ENCODE data around the gene SMIM45.

SMIM45 gene

GRCh38 chr22:41976070-41976901, 24.3 kb downstream of the SMIM45 start:
- H3K36me3 Mint-ChIP-seq = no peaks in the 10 kb centered on the region
- no peak overlapping the region for H3K27ac Mint-ChIP-seq
- peaks cover 32% of the 10 kb centered on the region for H3K27me3 Mint-ChIP-seq
- intact Hi-C loops (cut with micrococcal nuclease) = loop anchor here (2.0 kb wide), 1 partner anchor 23 kb away; the partner anchor contains the start of gene WBP2NL
- H3K4me3 Mint-ChIP-seq = peak overlapping the region; percentile 60
- H3K4me1 Mint-ChIP-seq (ENCODE audit: low read depth) = peaks cover 20% of the 10 kb centered on the region
- H3K9me3 Mint-ChIP-seq = no peaks in the 10 kb centered on the region
- POLR2A ChIA-PET = interaction anchor here (1.1 to 1.3 kb wide), 2 partner anchors 94 to 114 kb away, joined by 4 to 5 read pairs; partner anchors contain the start of genes NAGA and NDUFA6
- CTCF ChIA-PET = interaction anchor here (1.1 kb wide), 1 partner anchor 10 kb away, joined by 4 read pairs; no protein-coding TSS in a partner anchor
- peak; percentile 65 for DNase-seq

DNA sequence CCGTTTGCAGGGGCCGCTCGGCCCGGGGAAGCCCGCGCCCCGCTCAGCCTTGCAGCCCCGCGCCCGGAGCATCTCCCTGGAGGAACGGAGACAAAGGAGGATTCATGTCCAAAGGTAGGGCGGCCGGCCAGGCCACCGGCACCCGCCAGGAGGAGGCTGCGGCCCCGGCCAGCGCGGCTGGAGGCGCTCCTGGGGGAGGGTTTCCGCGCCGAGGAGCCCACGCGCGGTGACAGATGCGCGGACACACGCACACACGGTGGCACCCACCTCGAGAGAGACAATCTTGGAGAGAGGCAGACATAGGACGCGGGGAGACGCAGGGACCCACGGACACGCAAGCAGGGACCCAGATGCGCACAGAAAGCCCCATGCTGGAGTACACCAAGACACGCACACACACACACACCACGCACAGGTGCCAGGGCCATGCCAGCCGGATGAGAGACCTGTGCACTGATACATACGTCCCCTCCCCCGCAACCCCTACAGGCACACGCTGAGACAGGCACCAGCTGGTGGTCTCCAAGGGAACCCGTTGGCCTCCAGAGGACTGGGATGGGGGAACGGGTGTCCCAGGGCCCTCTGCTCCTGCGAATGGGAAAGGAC, 25.1 kb downstream of the SMIM45 start:
- ChIA-PET POLR2A (interaction anchor here (0.5 to 1.3 kb wide), 2 partner anchors 31 to 115 kb away, joined by 3 to 4 read pairs; no protein-coding TSS in a partner anchor), CTCF (no interaction called here)
- Mint-ChIP-seq H3K27ac (no peak overlapping the region), H3K4me1 (ENCODE audit: low read depth) (peaks cover 20% of the 10 kb centered on the region), H3K27me3 (peaks cover 32% of the 10 kb centered on the region), H3K36me3 (no peaks in the 10 kb centered on the region), H3K4me3 (peak overlapping the region; percentile 12), H3K9me3 (no peaks in the 10 kb centered on the region)
- intact Hi-C loops (cut with micrococcal nuclease) = loop anchor here (2.0 kb wide), 1 partner anchor 22 kb away; the partner anchor contains the start of gene WBP2NL
- DNase-seq = peak; percentile 26

DNA sequence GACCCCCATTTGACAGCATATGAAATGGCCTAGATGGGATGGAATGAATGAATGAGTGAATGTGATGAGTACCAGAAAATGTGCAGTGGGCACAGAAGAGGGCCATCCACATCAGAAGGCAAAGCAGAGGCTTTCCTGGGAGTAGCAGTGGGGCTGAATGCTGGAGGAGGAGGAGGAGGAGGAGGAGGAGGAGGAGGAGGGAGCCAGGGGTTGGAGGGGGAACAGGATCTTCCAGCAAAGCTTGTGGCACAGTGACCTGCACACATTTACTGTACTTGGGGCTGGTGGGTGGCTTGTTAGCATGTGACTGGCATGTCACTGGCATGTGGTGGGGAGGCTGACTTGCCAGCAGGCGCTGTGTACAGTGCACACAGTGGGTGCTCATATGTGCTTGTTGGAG, 26.8 kb downstream of the SMIM45 start:
- Mint-ChIP-seq H3K9me3 (no peaks in the 10 kb centered on the region), H3K27ac (no peak overlapping the region), H3K4me3 (no peak overlapping the region), H3K36me3 (no peaks in the 10 kb centered on the region), H3K4me1 (ENCODE audit: low read depth) (peaks cover 20% of the 10 kb centered on the region), H3K27me3 (peaks cover 27% of the 10 kb centered on the region)
- DNase-seq = no peak
- POLR2A ChIA-PET = no interaction called here
- intact Hi-C loops (cut with micrococcal nuclease) = no loop called here
- CTCF ChIA-PET = no interaction called here

DNA sequence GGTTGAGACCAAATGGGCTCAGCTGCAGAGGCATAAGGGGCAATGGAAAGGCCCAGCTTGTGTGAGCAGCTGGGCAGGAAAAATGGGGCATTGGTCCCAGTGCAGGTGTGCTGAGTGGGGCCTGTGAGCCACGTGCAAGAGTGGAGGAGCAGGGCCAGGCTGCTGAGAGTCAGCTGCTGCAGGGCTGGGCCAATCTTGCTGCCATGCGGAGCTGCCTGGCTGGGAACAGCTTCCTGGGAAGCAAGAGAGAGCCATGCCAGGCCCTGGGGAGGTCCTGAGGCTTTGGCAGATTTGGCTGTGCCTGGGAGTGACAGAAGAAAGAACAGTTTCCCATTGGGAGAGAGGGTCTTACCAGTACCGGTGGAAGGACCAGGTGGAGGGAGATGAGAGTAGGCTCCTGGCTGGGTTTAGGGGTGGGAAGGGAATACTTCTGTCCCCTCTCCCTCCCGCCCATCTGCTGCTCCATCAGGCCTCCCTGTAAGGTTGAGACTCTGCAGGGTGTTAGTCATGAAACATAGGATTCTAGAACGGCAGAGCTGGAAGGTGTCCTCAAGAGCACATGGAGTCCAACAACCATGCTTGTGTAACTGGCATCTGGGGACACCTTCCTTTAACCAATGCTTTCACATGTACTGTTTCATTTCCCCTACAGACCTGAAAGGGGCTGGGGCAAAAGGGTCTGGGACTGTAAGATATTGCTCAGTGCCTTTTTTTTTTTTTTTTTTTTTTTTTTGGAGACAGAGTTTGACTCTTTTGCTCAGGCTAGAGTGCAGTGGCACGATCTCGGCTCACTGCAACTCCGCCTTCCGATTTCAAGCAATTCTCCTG, 27.7 kb downstream of the SMIM45 start:
- peaks cover 15% of the 10 kb centered on the region for H3K4me1 Mint-ChIP-seq (ENCODE audit: low read depth)
- H3K4me3 Mint-ChIP-seq = no peak overlapping the region
- POLR2A ChIA-PET = no interaction called here

GRCh38 chr22:41982865-41983264, 30.9 kb downstream of the SMIM45 start:
- ChIA-PET CTCF (interaction anchor here (1.2 kb wide), 1 partner anchor 15 kb away, joined by 3 read pairs; no protein-coding TSS in a partner anchor), POLR2A (interaction anchor here (0.5 kb wide), 1 partner anchor 39 kb away, joined by 3 read pairs; no protein-coding TSS in a partner anchor)
- H3K4me1 Mint-ChIP-seq (ENCODE audit: low read depth) = no peaks in the 10 kb centered on the region
- no peak for DNase-seq
- H3K4me3 Mint-ChIP-seq = no peak overlapping the region
- H3K36me3 Mint-ChIP-seq = no peaks in the 10 kb centered on the region
- no peaks in the 10 kb centered on the region for H3K9me3 Mint-ChIP-seq
- intact Hi-C loops (cut with micrococcal nuclease) = no loop called here
- H3K27ac Mint-ChIP-seq = no peak overlapping the region
- H3K27me3 Mint-ChIP-seq = peaks cover 3% of the 10 kb centered on the region

More for the DNA sequence above, 27.7 kb downstream of the SMIM45 start:
- Mint-ChIP-seq H3K9me3 (no peaks in the 10 kb centered on the region), H3K27me3 (peaks cover 25% of the 10 kb centered on the region), H3K36me3 (no peaks in the 10 kb centered on the region), H3K27ac (no peak overlapping the region)
- CTCF ChIA-PET = interaction anchor here (0.8 kb wide), 1 partner anchor 111 kb away, joined by 3 read pairs; the partner anchor contains the start of gene NDUFA6
- no peak for DNase-seq
- intact Hi-C loops (cut with micrococcal nuclease) = no loop called here

DNA sequence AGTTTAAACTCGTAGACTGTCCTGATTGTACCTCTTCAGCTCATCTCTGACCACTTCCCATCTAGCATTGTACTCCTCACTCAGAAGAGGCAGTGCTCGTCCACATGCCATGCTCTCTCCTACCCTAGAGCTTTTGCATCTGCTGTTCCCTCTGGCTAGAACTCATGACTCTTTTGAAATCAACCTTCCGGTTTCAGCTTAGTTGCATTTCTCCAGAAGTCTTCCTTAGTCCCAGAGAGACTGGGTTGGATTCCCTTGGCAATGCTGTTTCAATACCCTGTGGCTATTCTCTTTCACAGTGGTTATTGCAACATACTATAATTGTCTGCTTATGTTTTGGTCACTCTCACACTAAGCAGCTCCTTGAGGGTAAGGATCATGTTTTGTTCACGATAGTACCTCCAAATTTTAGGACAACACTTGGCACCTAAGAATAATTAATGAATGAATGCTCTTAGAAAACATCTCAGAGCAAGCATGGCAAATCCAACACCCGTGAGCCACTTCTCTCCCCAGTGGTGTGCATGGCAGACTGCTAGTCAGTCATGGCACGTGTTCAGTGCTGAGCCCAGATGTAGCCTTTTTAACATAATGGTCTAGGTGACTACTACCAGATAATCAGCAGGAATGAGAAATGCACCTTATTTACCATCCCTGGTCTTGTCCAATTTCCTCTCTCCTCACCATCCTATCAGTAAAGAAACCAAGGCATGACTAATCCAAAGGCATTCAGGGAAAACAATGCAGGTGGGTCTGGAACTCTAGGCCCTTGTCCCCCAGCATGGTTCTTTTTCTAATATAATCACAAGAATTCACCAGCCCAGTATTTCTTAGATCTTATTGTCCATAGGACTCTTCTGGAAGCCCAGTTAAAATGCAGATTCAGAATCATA, 31.8 kb downstream of the SMIM45 start:
- Mint-ChIP-seq H3K27ac (no peak overlapping the region), H3K4me1 (ENCODE audit: low read depth) (no peaks in the 10 kb centered on the region), H3K36me3 (no peaks in the 10 kb centered on the region), H3K9me3 (no peaks in the 10 kb centered on the region), H3K27me3 (no peaks in the 10 kb centered on the region), H3K4me3 (no peak overlapping the region)
- intact Hi-C loops (cut with micrococcal nuclease) = no loop called here
- ChIA-PET CTCF (interaction anchor here (1.2 kb wide), 1 partner anchor 16 kb away, joined by 3 read pairs; no protein-coding TSS in a partner anchor), POLR2A (interaction anchor here (0.5 kb wide), 1 partner anchor 40 kb away, joined by 3 read pairs; no protein-coding TSS in a partner anchor)
- no peak for DNase-seq

GRCh38 chr22:41987276-41987675, 35.3 kb downstream of the SMIM45 start:
- no peaks in the 10 kb centered on the region for H3K27me3 Mint-ChIP-seq
- CTCF ChIA-PET = no interaction called here
- H3K27ac Mint-ChIP-seq = no peak overlapping the region
- H3K9me3 Mint-ChIP-seq = no peaks in the 10 kb centered on the region
- POLR2A ChIA-PET = interaction anchor here (0.7 kb wide), 1 partner anchor 84 kb away, joined by 4 read pairs; no protein-coding TSS in a partner anchor
- no peaks in the 10 kb centered on the region for H3K36me3 Mint-ChIP-seq
- H3K4me3 Mint-ChIP-seq = no peak overlapping the region
- DNase-seq = no peak
- intact Hi-C loops (cut with micrococcal nuclease) = no loop called here
- no peaks in the 10 kb centered on the region for H3K4me1 Mint-ChIP-seq (ENCODE audit: low read depth)

- no peak overlapping the region for H3K4me3 Mint-ChIP-seq
- H3K4me1 Mint-ChIP-seq (ENCODE audit: low read depth) = no peaks in the 10 kb centered on the region
- H3K27me3 Mint-ChIP-seq = no peaks in the 10 kb centered on the region
- no peaks in the 10 kb centered on the region for H3K36me3 Mint-ChIP-seq
- POLR2A ChIA-PET = no interaction called here
- H3K27ac Mint-ChIP-seq = no peak overlapping the region
- intact Hi-C loops (cut with micrococcal nuclease) = no loop called here
- DNase-seq = no peak
- no peaks in the 10 kb centered on the region for H3K9me3 Mint-ChIP-seq
- CTCF ChIA-PET = no interaction called here
Observed at GRCh38 chr22:41989246-41989645, 37.3 kb downstream of the SMIM45 start.

- Mint-ChIP-seq H3K4me3 (no peak overlapping the region), H3K4me1 (ENCODE audit: low read depth) (no peaks in the 10 kb centered on the region), H3K36me3 (no peaks in the 10 kb centered on the region), H3K9me3 (no peaks in the 10 kb centered on the region), H3K27ac (no peak overlapping the region), H3K27me3 (no peaks in the 10 kb centered on the region)
- ChIA-PET CTCF (no interaction called here), POLR2A (no interaction called here)
- intact Hi-C loops (cut with micrococcal nuclease) = no loop called here
- no peak for DNase-seq
Observed at GRCh38 chr22:41991111-41991510, 39.2 kb downstream of the SMIM45 start.

GRCh38 chr22:41992496-41992895, 40.5 kb downstream of the SMIM45 start:
- no peaks in the 10 kb centered on the region for H3K27me3 Mint-ChIP-seq
- no peaks in the 10 kb centered on the region for H3K9me3 Mint-ChIP-seq
- DNase-seq = no peak
- ChIA-PET CTCF (no interaction called here), POLR2A (no interaction called here)
- intact Hi-C loops (cut with micrococcal nuclease) = no loop called here
- no peaks in the 10 kb centered on the region for H3K36me3 Mint-ChIP-seq
- H3K4me3 Mint-ChIP-seq = no peak overlapping the region
- peaks cover under 1% of the 10 kb centered on the region for H3K4me1 Mint-ChIP-seq (ENCODE audit: low read depth)
- no peak overlapping the region for H3K27ac Mint-ChIP-seq

DNA sequence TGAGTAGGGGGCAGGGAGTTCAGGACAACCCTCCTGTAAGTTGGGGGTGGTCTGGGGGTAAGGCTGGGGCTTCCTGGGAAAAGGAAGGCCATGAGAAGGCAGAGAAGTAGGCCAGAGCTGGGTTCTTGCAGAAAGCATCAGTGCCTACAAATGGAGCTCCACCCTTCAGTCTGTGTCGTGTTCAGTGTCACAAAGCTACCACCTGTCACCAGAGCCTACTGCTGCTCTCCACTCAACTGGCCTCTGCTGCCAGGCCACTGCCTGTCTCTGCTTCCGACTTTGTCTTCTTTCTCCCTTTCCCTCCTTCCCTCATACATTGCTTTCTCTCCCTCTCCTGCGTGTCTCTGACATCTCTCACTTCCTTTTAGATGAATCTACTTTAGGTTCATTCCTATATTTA, 43.3 kb downstream of the SMIM45 start:
- ChIA-PET CTCF (no interaction called here), POLR2A (interaction anchor here (0.6 kb wide), 1 partner anchor 116 kb away, joined by 3 read pairs; no protein-coding TSS in a partner anchor)

More for the DNA sequence above, 43.3 kb downstream of the SMIM45 start:
- intact Hi-C loops (cut with micrococcal nuclease) = loop anchor here (5.0 kb wide), 1 partner anchor 53 kb away; no protein-coding TSS in a partner anchor
- Mint-ChIP-seq H3K36me3 (peaks cover 4% of the 10 kb centered on the region), H3K4me1 (ENCODE audit: low read depth) (peaks cover 18% of the 10 kb centered on the region), H3K4me3 (no peak overlapping the region), H3K27ac (no peak overlapping the region), H3K9me3 (peaks cover 2% of the 10 kb centered on the region), H3K27me3 (no peaks in the 10 kb centered on the region)
- no peak for DNase-seq
